ENCODE measurements around the gene SPATA13.
"Not testable (repeated sequence)": the region's sequence is repeated elsewhere in the genome, so short reads cannot be mapped to it uniquely, and the experiment has no call there.

Gene SPATA13

GRCh38 chr13:24160458-24161009 is at the start of gene SPATA13:
SPATA13 (plus strand) TSS chr13:24160720; CDS start chr13:24222930, 62,210 bp downstream.
- DNase-seq (ENCODE audit: low read depth in 2 of 2) = peak; percentile 81 to 94

GRCh38 chr13:24112791-24113190 is 47.7 kb upstream of the SPATA13 start:
- no peak for DNase-seq (ENCODE audit: low read depth in 2 of 2)

GRCh38 chr13:24115671-24116070 is 44.8 kb upstream of the SPATA13 start:
- no peak for DNase-seq (ENCODE audit: low read depth in 2 of 2)

- no peak for DNase-seq (ENCODE audit: low read depth in 2 of 2)
These were observed 44.4 kb upstream of the SPATA13 start for GRCh38 chr13:24116131-24116530.

- no peak for DNase-seq (ENCODE audit: low read depth in 2 of 2)
These were observed 41.9 kb upstream of the SPATA13 start for GRCh38 chr13:24118576-24118975.

- no peak for DNase-seq (ENCODE audit: low read depth in 2 of 2)
These were observed 40.7 kb upstream of the SPATA13 start for GRCh38 chr13:24119626-24120508.

- not testable (repeated sequence) for DNase-seq (ENCODE audit: low read depth in 2 of 2)
These were observed 38.5 kb upstream of the SPATA13 start for GRCh38 chr13:24122045-24122444.

GRCh38 chr13:24122569-24122968 is 38.0 kb upstream of the SPATA13 start:
- no peak for DNase-seq (ENCODE audit: low read depth in 2 of 2)

GRCh38 chr13:24123761-24124160 is 36.8 kb upstream of the SPATA13 start:
- DNase-seq (ENCODE audit: low read depth in 2 of 2) = no peak

GRCh38 chr13:24124789-24125476 is 35.6 kb upstream of the SPATA13 start:
- no peak for DNase-seq (ENCODE audit: low read depth in 2 of 2)

- no peak for DNase-seq (ENCODE audit: low read depth in 2 of 2)
These were observed 33.3 kb upstream of the SPATA13 start for GRCh38 chr13:24127116-24127631.

GRCh38 chr13:24128112-24128511 is 32.4 kb upstream of the SPATA13 start:
- no peak for DNase-seq (ENCODE audit: low read depth in 2 of 2)

GRCh38 chr13:24128962-24129361 is 31.6 kb upstream of the SPATA13 start:
- DNase-seq (ENCODE audit: low read depth in 2 of 2) = no peak

GRCh38 chr13:24129914-24130774 is 30.4 kb upstream of the SPATA13 start:
- DNase-seq (ENCODE audit: low read depth in 2 of 2) = no peak

- no peak for DNase-seq (ENCODE audit: low read depth in 2 of 2)
These were observed 28.8 kb upstream of the SPATA13 start for GRCh38 chr13:24131749-24132148.

GRCh38 chr13:24133021-24133795 is 27.3 kb upstream of the SPATA13 start:
- no peak for DNase-seq (ENCODE audit: low read depth in 2 of 2)

GRCh38 chr13:24134231-24134630 is 26.3 kb upstream of the SPATA13 start:
- DNase-seq (ENCODE audit: low read depth in 2 of 2) = no peak

GRCh38 chr13:24134757-24135156 is 25.8 kb upstream of the SPATA13 start:
- no peak for DNase-seq (ENCODE audit: low read depth in 2 of 2)

GRCh38 chr13:24135674-24136300 is 24.7 kb upstream of the SPATA13 start:
- no peak for DNase-seq (ENCODE audit: low read depth in 2 of 2)

- DNase-seq (ENCODE audit: low read depth in 2 of 2) = no peak
These were observed 21.6 kb upstream of the SPATA13 start for GRCh38 chr13:24138911-24139310.
